Parathyroid adenoma (tissue), 2 donors: ENCODE measurements around the gene KAT2A.
A peak's percentile ranks its signal among the peaks of the same experiment; 100 is the strongest.

Source experiments
- H2AFZ ChIP-seq: fragments of 300-600 bp; sonication (generic); one replicate; pipeline ENCODE4 v1.7.0; 2017; ENCODE audit warnings: antibody characterized with exemption, mild to moderate bottlenecking
- H3K27ac ChIP-seq: fragments of 300-600 bp; sonication (generic); one replicate; pipeline ENCODE4 v1.7.0; 2017
- H3K27me3 ChIP-seq: fragments of 300-600 bp; sonication (generic); one replicate; pipeline ENCODE4 v1.7.0; 2017; ENCODE audit warnings: low read length; ENCODE audit not compliant: control insufficient read depth, insufficient read depth
- H3K36me3 ChIP-seq: fragments of 300-600 bp; sonication (generic); one replicate; pipeline ENCODE4 v1.7.0; 2017; ENCODE audit warnings: low read length; ENCODE audit not compliant: control insufficient read depth, insufficient read depth
- H3K4me1 ChIP-seq: fragments of 300-600 bp; sonication (generic); one replicate; pipeline ENCODE4 v1.7.0; 2017; ENCODE audit warnings: control low read depth
- H3K4me2 ChIP-seq: fragments of 300-600 bp; sonication (generic); one replicate; pipeline ENCODE4 v1.7.0; 2017; ENCODE audit warnings: low read length
- H3K4me3 ChIP-seq: fragments of 300-600 bp; sonication (generic); one replicate; pipeline ENCODE4 v1.7.0; 2017; ENCODE audit warnings: low read depth, low read length
- H3K79me2 ChIP-seq: fragments of 300-600 bp; sonication (generic); one replicate; pipeline ENCODE4 v1.7.0; 2017; ENCODE audit warnings: control low read depth
- H3K9ac ChIP-seq: fragments of 300-600 bp; sonication (generic); one replicate; pipeline ENCODE4 v1.7.0; 2017; ENCODE audit warnings: mild to moderate bottlenecking
- H3K9me3 ChIP-seq: fragments of 300-600 bp; sonication (generic); one replicate; pipeline ENCODE4 v1.7.0; 2017; ENCODE audit warnings: low read length; ENCODE audit not compliant: control insufficient read depth
- CTCF ChIP-seq: fragments of 300-600 bp; sonication (generic); IDR thresholded peaks from one replicate; pipeline ENCODE4 v1.7.0; 2017; ENCODE audit warnings: antibody characterized with exemption, mild to moderate bottlenecking
- donor health status: primary hyperparathyroidism.

KAT2A gene

GRCh38 chr17:42076797-42077559 lies 44.2 kb downstream of the KAT2A start:
- H3K4me2 ChIP-seq: no peak overlapping the region
- no peak overlapping the region for H3K4me3 ChIP-seq
- no peaks in the 10 kb centered on the region for H3K27me3 ChIP-seq
- H3K9ac ChIP-seq: no peak overlapping the region
- no peaks in the 10 kb centered on the region for H3K9me3 ChIP-seq
- H3K36me3 ChIP-seq: no peaks in the 10 kb centered on the region
- no peak for TF ChIP-seq CTCF
- no peak overlapping the region for H3K27ac ChIP-seq
- H2AFZ ChIP-seq: no peak overlapping the region
- no peaks in the 10 kb centered on the region for H3K79me2 ChIP-seq
- peaks cover 4% of the 10 kb centered on the region for H3K4me1 ChIP-seq

DNA sequence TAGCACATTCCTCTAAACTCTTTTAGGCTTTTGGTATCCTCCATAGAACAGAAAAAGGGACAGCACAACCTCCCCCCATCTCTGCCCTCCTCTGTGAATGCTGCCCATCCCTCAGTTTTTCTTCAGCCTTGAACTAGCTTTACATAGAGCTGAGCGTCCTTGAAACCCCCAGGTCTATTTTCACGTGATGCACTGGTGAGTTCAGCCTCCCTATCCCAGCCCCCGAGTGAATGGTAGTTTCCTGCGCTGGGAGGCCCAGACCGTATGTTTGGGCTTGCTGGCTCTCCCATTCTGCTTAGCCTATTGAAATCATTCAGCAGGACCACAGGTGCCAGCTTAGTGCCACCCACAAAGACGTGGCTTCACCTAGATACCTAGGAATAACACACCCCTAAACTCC lies 45.4 kb downstream of the KAT2A start:
- Histone ChIP-seq H3K9ac (no peak overlapping the region), H3K79me2 (no peaks in the 10 kb centered on the region), H3K27me3 (no peaks in the 10 kb centered on the region), H3K4me1 (peaks cover 4% of the 10 kb centered on the region), H3K36me3 (no peaks in the 10 kb centered on the region), H3K9me3 (no peaks in the 10 kb centered on the region), H3K27ac (no peak overlapping the region), H2AFZ (no peak overlapping the region), H3K4me2 (no peak overlapping the region), H3K4me3 (no peak overlapping the region)
- TF ChIP-seq CTCF: no peak

DNA sequence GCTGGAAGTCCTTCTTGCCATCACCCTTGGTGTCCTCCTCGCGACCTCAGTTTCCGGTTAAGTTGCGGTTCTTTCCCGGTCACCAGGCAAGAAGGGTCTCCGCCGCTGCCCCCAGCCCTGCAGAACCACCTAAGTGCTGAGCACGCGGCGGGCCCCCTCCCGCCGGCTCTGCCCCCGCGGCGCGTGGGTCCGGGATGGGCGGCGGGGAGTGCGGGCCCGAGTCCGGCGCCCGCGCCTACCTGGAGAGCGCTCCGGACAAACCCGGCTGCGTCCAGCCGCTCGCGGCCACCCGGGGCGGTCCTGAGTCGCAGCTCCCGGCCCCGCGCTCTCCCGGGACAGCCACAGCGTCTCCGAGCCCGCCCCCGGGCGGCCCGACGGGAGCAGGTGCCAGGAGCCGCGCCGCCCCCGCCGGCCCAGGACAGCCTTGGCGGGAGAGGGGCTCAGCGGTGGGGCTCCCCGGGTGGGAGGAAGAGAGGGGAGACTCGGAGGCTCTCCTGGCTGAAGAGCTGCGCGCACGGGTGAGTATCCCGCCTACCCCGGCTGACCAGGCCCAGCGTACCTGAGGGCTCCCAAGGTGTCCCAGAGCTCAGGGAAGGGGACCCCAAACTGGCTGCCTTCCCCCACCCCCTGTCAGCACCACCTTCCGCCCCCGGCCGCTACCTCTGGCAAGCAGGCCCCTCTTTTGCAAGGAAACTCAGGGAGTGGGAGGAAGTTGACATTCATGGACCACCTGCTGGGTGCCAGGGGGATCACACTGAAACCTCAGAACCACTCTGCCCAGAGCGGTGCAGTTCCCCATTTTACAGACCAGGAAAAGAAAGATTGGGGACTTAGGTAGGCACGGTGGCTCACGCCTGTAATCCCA lies 48.6 kb downstream of the KAT2A start:
- no peaks in the 10 kb centered on the region for H3K27me3 ChIP-seq
- H3K79me2 ChIP-seq: no peaks in the 10 kb centered on the region
- peak overlapping the region; percentile 17 for H3K4me3 ChIP-seq
- H3K36me3 ChIP-seq: no peaks in the 10 kb centered on the region
- no peak overlapping the region for H3K27ac ChIP-seq
- no peaks in the 10 kb centered on the region for H3K4me1 ChIP-seq
- peak overlapping the region; percentile 78 for H3K4me2 ChIP-seq
- H3K9ac ChIP-seq: no peak overlapping the region
- no peak for TF ChIP-seq CTCF
- H2AFZ ChIP-seq: peak overlapping the region; percentile 70
- H3K9me3 ChIP-seq: no peaks in the 10 kb centered on the region

GRCh38 chr17:42071810-42072209 lies 49.4 kb downstream of the KAT2A start:
- Histone ChIP-seq H3K36me3 (no peaks in the 10 kb centered on the region), H3K4me3 (no peak overlapping the region), H3K79me2 (no peaks in the 10 kb centered on the region), H3K4me2 (peak overlapping the region; percentile 78), H3K9ac (no peak overlapping the region), H3K4me1 (no peaks in the 10 kb centered on the region), H2AFZ (peak overlapping the region; percentile 70), H3K9me3 (no peaks in the 10 kb centered on the region), H3K27ac (no peak overlapping the region), H3K27me3 (no peaks in the 10 kb centered on the region)
- TF ChIP-seq CTCF: no peak
